ENCODE results near the gene LDLRAD4. TPM values are rescaled to one million over a fixed set of nuclear protein-coding genes. Genes with fewer than 3 reads are reported as not detected.

The LDLRAD4 gene
- polyA plus RNA-seq, 3 donors from 2014 or later, result 4.8 to 11.3 (median 9.6) TPM

GRCh38 chr18:13364721-13365205, 146.2 kb downstream of the LDLRAD4 start:
- H3K9me3 Mint-ChIP-seq, result no peaks in the 10 kb centered on the region
- no peaks in the 10 kb centered on the region for H3K4me1 Mint-ChIP-seq
- H3K27ac Mint-ChIP-seq, result no peak overlapping the region
- DNase-seq, result no peak
- no peak overlapping the region for H3K4me3 Mint-ChIP-seq
- H3K36me3 Mint-ChIP-seq, result no peaks in the 10 kb centered on the region
- peaks cover 0 to 3% (median 2%) of the 10 kb centered on the region in 3 donors for H3K27me3 Mint-ChIP-seq (ENCODE audit: low read depth in 3 of 3)

GRCh38 chr18:13366131-13366530, 147.6 kb downstream of the LDLRAD4 start:
- H3K27ac Mint-ChIP-seq, result no peak overlapping the region
- H3K27me3 Mint-ChIP-seq (ENCODE audit: low read depth in 3 of 3), result peaks cover 0 to 3% (median 2%) of the 10 kb centered on the region in 3 donors
- H3K9me3 Mint-ChIP-seq, result no peaks in the 10 kb centered on the region
- no peaks in the 10 kb centered on the region for H3K4me1 Mint-ChIP-seq
- no peaks in the 10 kb centered on the region for H3K36me3 Mint-ChIP-seq
- no peak overlapping the region for H3K4me3 Mint-ChIP-seq
- DNase-seq, result no peak

GRCh38 chr18:13366541-13366940, 148.0 kb downstream of the LDLRAD4 start:
- Mint-ChIP-seq H3K27ac (no peak overlapping the region), H3K4me3 (no peak overlapping the region), H3K4me1 (no peaks in the 10 kb centered on the region), H3K36me3 (no peaks in the 10 kb centered on the region), H3K27me3 (ENCODE audit: low read depth in 3 of 3) (peaks cover 0 to 3% (median 2%) of the 10 kb centered on the region in 3 donors), H3K9me3 (no peaks in the 10 kb centered on the region)
- DNase-seq, result no peak

- H3K36me3 Mint-ChIP-seq, result no peaks in the 10 kb centered on the region
- no peak overlapping the region for H3K27ac Mint-ChIP-seq
- no peak for DNase-seq
- H3K27me3 Mint-ChIP-seq (ENCODE audit: low read depth in 3 of 3), result peaks cover 0 to 3% (median under 1%) of the 10 kb centered on the region in 3 donors
- no peaks in the 10 kb centered on the region for H3K4me1 Mint-ChIP-seq
- no peaks in the 10 kb centered on the region for H3K9me3 Mint-ChIP-seq
- H3K4me3 Mint-ChIP-seq, result no peak overlapping the region
Measured at GRCh38 chr18:13366962-13367892, 148.7 kb downstream of the LDLRAD4 start.

- no peak overlapping the region for H3K4me3 Mint-ChIP-seq
- no peaks in the 10 kb centered on the region for H3K4me1 Mint-ChIP-seq
- no peak for DNase-seq
- no peaks in the 10 kb centered on the region for H3K9me3 Mint-ChIP-seq
- H3K27me3 Mint-ChIP-seq (ENCODE audit: low read depth in 3 of 3), result peaks cover 0 to 3% (median 2%) of the 10 kb centered on the region in 3 donors
- H3K36me3 Mint-ChIP-seq, result no peaks in the 10 kb centered on the region
- no peak overlapping the region for H3K27ac Mint-ChIP-seq
Measured at GRCh38 chr18:13368080-13368813, 149.7 kb downstream of the LDLRAD4 start.

GRCh38 chr18:13369353-13369752, 150.8 kb downstream of the LDLRAD4 start:
- H3K27ac Mint-ChIP-seq, result no peak overlapping the region
- no peak for DNase-seq
- peaks cover 0 to 3% (median 2%) of the 10 kb centered on the region in 3 donors for H3K27me3 Mint-ChIP-seq (ENCODE audit: low read depth in 3 of 3)
- no peaks in the 10 kb centered on the region for H3K9me3 Mint-ChIP-seq
- H3K36me3 Mint-ChIP-seq, result no peaks in the 10 kb centered on the region
- no peaks in the 10 kb centered on the region for H3K4me1 Mint-ChIP-seq
- no peak overlapping the region for H3K4me3 Mint-ChIP-seq

- Mint-ChIP-seq H3K27me3 (ENCODE audit: low read depth in 3 of 3) (peaks cover 0 to 2% (median 1%) of the 10 kb centered on the region in 3 donors), H3K27ac (no peak overlapping the region), H3K9me3 (no peaks in the 10 kb centered on the region), H3K4me1 (no peaks in the 10 kb centered on the region), H3K36me3 (no peaks in the 10 kb centered on the region), H3K4me3 (no peak overlapping the region)
- DNase-seq, result no peak
Measured at GRCh38 chr18:13369756-13370510, 151.4 kb downstream of the LDLRAD4 start.

GRCh38 chr18:13370995-13371625, 152.6 kb downstream of the LDLRAD4 start:
- no peak overlapping the region for H3K27ac Mint-ChIP-seq
- peaks cover 1 to 2% (median 2%) of the 10 kb centered on the region in 3 donors for H3K27me3 Mint-ChIP-seq (ENCODE audit: low read depth in 3 of 3)
- no peak for DNase-seq
- H3K4me3 Mint-ChIP-seq, result no peak overlapping the region
- H3K4me1 Mint-ChIP-seq, result no peaks in the 10 kb centered on the region
- no peaks in the 10 kb centered on the region for H3K9me3 Mint-ChIP-seq
- no peaks in the 10 kb centered on the region for H3K36me3 Mint-ChIP-seq

GRCh38 chr18:13371689-13372418, 153.3 kb downstream of the LDLRAD4 start:
- Mint-ChIP-seq H3K27me3 (ENCODE audit: low read depth in 3 of 3) (peaks cover 1 to 2% (median 2%) of the 10 kb centered on the region in 3 donors), H3K27ac (no peak overlapping the region), H3K4me1 (no peaks in the 10 kb centered on the region), H3K9me3 (no peaks in the 10 kb centered on the region), H3K4me3 (no peak overlapping the region), H3K36me3 (no peaks in the 10 kb centered on the region)
- DNase-seq, result no peak

GRCh38 chr18:13372531-13372951, 154.0 kb downstream of the LDLRAD4 start:
- no peaks in the 10 kb centered on the region for H3K36me3 Mint-ChIP-seq
- peaks cover 1 to 2% (median 2%) of the 10 kb centered on the region in 3 donors for H3K27me3 Mint-ChIP-seq (ENCODE audit: low read depth in 3 of 3)
- H3K9me3 Mint-ChIP-seq, result no peaks in the 10 kb centered on the region
- H3K4me3 Mint-ChIP-seq, result no peak overlapping the region
- H3K4me1 Mint-ChIP-seq, result no peaks in the 10 kb centered on the region
- H3K27ac Mint-ChIP-seq, result no peak overlapping the region
- no peak for DNase-seq

GRCh38 chr18:13374096-13374467, 155.5 kb downstream of the LDLRAD4 start:
- Mint-ChIP-seq H3K27me3 (ENCODE audit: low read depth in 3 of 3) (peaks cover 1 to 2% (median 2%) of the 10 kb centered on the region in 3 donors), H3K4me1 (no peaks in the 10 kb centered on the region), H3K9me3 (no peaks in the 10 kb centered on the region), H3K27ac (no peak overlapping the region), H3K4me3 (no peak overlapping the region), H3K36me3 (no peaks in the 10 kb centered on the region)
- no peak for DNase-seq

- Mint-ChIP-seq H3K27me3 (ENCODE audit: low read depth in 3 of 3) (peaks cover 0 to 2% (median 2%) of the 10 kb centered on the region in 3 donors), H3K4me1 (no peaks in the 10 kb centered on the region), H3K27ac (no peak overlapping the region), H3K4me3 (no peak overlapping the region), H3K9me3 (no peaks in the 10 kb centered on the region), H3K36me3 (no peaks in the 10 kb centered on the region)
- no peak for DNase-seq
Measured at GRCh38 chr18:13374468-13375301, 156.1 kb downstream of the LDLRAD4 start.

Measured in immature natural killer cell (primary cell).